ENCODE data around the gene PYGM. TPM values are rescaled to one million over a fixed set of nuclear protein-coding genes. Genes with fewer than 3 reads are reported as not detected.

Gene PYGM
- total and polyA plus RNA-seq, 2 of the 13 experiments (the other 11 are each of a cell fraction or from before 2014, with no cell fraction given): 0.11 to 0.12 TPM

GRCh38 chr11:64720167-64720566, 39.6 kb downstream of the PYGM start (continued):
- no peak for TF ChIP-seq ZBTB34 (CRISPR knock-in tag; IDR thresholded peaks at IDR 0.05)
- no peak for TF ChIP-seq HNRNPK (IDR thresholded peaks at IDR 0.05; ENCODE audit: low read depth, low read length, poor library complexity, severe bottlenecking)
- TF ChIP-seq ZNF780A (CRISPR knock-in tag; IDR thresholded peaks at IDR 0.05): no peak
- no peak for TF ChIP-seq RBM39 (IDR thresholded peaks at IDR 0.05; ENCODE audit: low read depth, low read length, poor library complexity, severe bottlenecking)

- intact Hi-C loops (cut with micrococcal nuclease; ENCODE audit: unreplicated experiment) (no loop called here), in situ Hi-C loops (cut with HindIII; ENCODE audit: extremely low pct_ligation_motif_present, low pct_unique_long_range_greater_than_20kb) (no loop called here)
- Histone ChIP-seq H3K9ac (ENCODE audit: insufficient read depth, low read depth, low read length) (no peak overlapping the region), H4K20me1 (ENCODE audit: insufficient read depth, low read length) (no peaks in the 10 kb centered on the region), H3K4me1 (ENCODE audit: insufficient read depth, low read length) (peaks cover 12% of the 10 kb centered on the region), H3K79me2 (ENCODE audit: insufficient read depth, low read length) (no peaks in the 10 kb centered on the region), H3K27ac (ENCODE audit: extremely low read length, insufficient read depth, low read length) (no peak overlapping the region), H3K9me3 (ENCODE audit: low read length) (no peaks in the 10 kb centered on the region), H3K27me3 (ENCODE audit: control insufficient read depth in 1 of 2, insufficient read depth in 2 of 2, low read length in 2 of 2) (peaks cover 7 to 69% of the 10 kb centered on the region in 2 experiments; a peak in 4 of 5 replicates), H3K4me2 (ENCODE audit: low read depth, low read length) (no peak overlapping the region), H3K4me3 (replicated peaks in 1 of 3; ENCODE audit: insufficient read depth in 1 of 3, low read depth in 2 of 3, low read length in 3 of 3) (no peak overlapping the region), H3K36me3 (replicated peaks in 1 of 2; ENCODE audit: control insufficient read depth in 1 of 2, insufficient read depth in 2 of 2, low read length in 2 of 2) (no peaks in the 10 kb centered on the region), H2AFZ (ENCODE audit: low read length) (no peak overlapping the region)
- FAIRE-seq (no peak), ATAC-seq (no peak), DNase-seq (ENCODE audit: low spot score) (no peak)
- ChIA-PET CTCF (ENCODE audit: low intra/inter-chr PET ratio, low total read pairs) (no interaction called here), POLR2A (no interaction called here)
- no TSS peak for BruUV-seq (replicated peaks)
- 24% methylated on average over 10 of the region's 10 CpGs for WGBS (ENCODE audit: low lambda C conversion rate)
- no peak for TF ChIP-seq NBN (conservative IDR thresholded peaks at IDR 0.05)
- TF ChIP-seq HMG20B (CRISPR knock-in tag; conservative IDR thresholded peaks at IDR 0.05): no peak
- TF ChIP-seq SP4 (CRISPR knock-in tag; IDR thresholded peaks at IDR 0.05): no peak
- TF ChIP-seq ZSCAN30 (CRISPR knock-in tag; IDR thresholded peaks at IDR 0.05): no peak
- no peak for TF ChIP-seq MEF2D (CRISPR knock-in tag; IDR thresholded peaks at IDR 0.05)
- no peak for TF ChIP-seq ZBTB39 (CRISPR knock-in tag; IDR thresholded peaks at IDR 0.05)
- no peak for TF ChIP-seq ATAD3A (CRISPR knock-in tag; IDR thresholded peaks at IDR 0.05)
- no peak for TF ChIP-seq KLF13 (CRISPR knock-in tag; IDR thresholded peaks at IDR 0.05)
- no peak for TF ChIP-seq GABPB1 (CRISPR knock-in tag; IDR thresholded peaks at IDR 0.05)
- no peak for TF ChIP-seq ZBTB7A (CRISPR knock-in tag; IDR thresholded peaks at IDR 0.05)
- no peak for TF ChIP-seq BRD4 (CRISPR knock-in tag; IDR thresholded peaks at IDR 0.05)
- TF ChIP-seq ZNF543 (CRISPR knock-in tag; IDR thresholded peaks at IDR 0.05): no peak
- no peak for TF ChIP-seq TFAP4 (IDR thresholded peaks at IDR 0.05; ENCODE audit: borderline replicate concordance, low read depth)
These were observed 40.4 kb downstream of the PYGM start for GRCh38 chr11:64719406-64719805.

All from HepG2 (cell line).